A549 (cell line): ENCODE data around the gene CEP63. TPM values are rescaled to one million over a fixed set of nuclear protein-coding genes. Genes with fewer than 3 reads are reported as not detected.

Experiments
- ATAC-seq, 2 experiments: fragments of 200-7000 bp in 1 of 2; fragments of >200 bp in 1 of 2; cut with Nextera tagmentation in 1 of 2; cut with Tn5 transposase in 1 of 2; 3 replicates each; pipeline versions ENCODE4 v1.8.0 to v1.9.1; 2018 to 2020; ENCODE audit warnings: mild to moderate bottlenecking in 1 of 2, moderate library complexity in 1 of 2
- CTCF ChIA-PET: fragments of 300-600 bp; sonication (Branson Sonifier 250); formaldehyde crosslinking; extraction: SDS; loops from one replicate; lab custom pipeline; 2021; ENCODE audit warnings: antibody characterized with exemption, inconsistent platforms; lab: Yijun Ruan, JAX
- POLR2A ChIA-PET: fragments of 350-600 bp; formaldehyde crosslinking; extraction: SDS; loops from one replicate; lab custom pipeline; 2021; ENCODE audit warnings: antibody characterized with exemption, inconsistent platforms; lab: Yijun Ruan, JAX
- DNase-seq, 2 experiments: peaks; one replicate each; pipeline versions ENCODE4 v3.0.0 to v3.0.0-alpha.2; 2011 to 2016; ENCODE audit warnings: low read depth in 1 of 2, low spot score in 1 of 2
- FAIRE-seq: peaks from 2 replicates; lab custom pipeline; 2011; peaks lifted over from hg19 to GRCh38; lab: Jason Lieb, UNC
- H3K27ac ChIP-seq, 2 experiments: fragments of >200 bp; sonication (Bioruptor Twin); formaldehyde crosslinking; 3 replicates each; pipeline ENCODE4 v1.5.1; 2016 to 2017
- H3K4me1 ChIP-seq: fragments of >200 bp; sonication (Bioruptor Twin); formaldehyde crosslinking; 3 replicates; pipeline ENCODE4 v1.6.1; 2016
- H3K4me2 ChIP-seq: fragments of >200 bp; sonication (Bioruptor Twin); formaldehyde crosslinking; 3 replicates; pipeline ENCODE4 v1.6.1; 2016
- H3K4me3 ChIP-seq: fragments of >200 bp; sonication (Bioruptor Twin); formaldehyde crosslinking; 3 replicates; pipeline ENCODE4 v1.5.1; 2016
- H3K9me3 ChIP-seq: fragments of >200 bp; sonication (Bioruptor Twin); formaldehyde crosslinking; 3 replicates; pipeline ENCODE4 v1.6.1; 2016
- BHLHE40 ChIP-seq: IDR thresholded peaks from 2 replicates; pipeline ENCODE4 v1.6.1; 2012; ENCODE audit warnings: low read depth, low read length, inconsistent platforms
- CBX8 ChIP-seq: fragments of 200-600 bp; sonication (generic); IDR thresholded peaks from 2 replicates; pipeline ENCODE4 v1.6.1; 2016
- CHD4 ChIP-seq: fragments of 200-600 bp; sonication (generic); IDR thresholded peaks from 2 replicates; pipeline ENCODE4 v1.6.1; 2016; ENCODE audit warnings: antibody characterized with exemption, mild to moderate bottlenecking, borderline replicate concordance
- FOSB ChIP-seq: fragments of 250-450 bp; sonication (Bioruptor Pico); IDR thresholded peaks from 2 replicates; pipeline ENCODE4 v1.5.0; 2020; ENCODE audit warnings: mild to moderate bottlenecking, moderate library complexity
- FOSL2 ChIP-seq, 2 experiments: fragments of 450-650 bp in 1 of 2; fragments of >200 bp in 1 of 2; sonication (Bioruptor Twin) in 1 of 2; formaldehyde crosslinking; IDR thresholded peaks; 2 replicates each; pipeline versions ENCODE4 v1.5.0 to v1.6.1; 2016 to 2020; ENCODE audit warnings: mild to moderate bottlenecking in 1 of 2, moderate library complexity in 1 of 2
- GATA3 ChIP-seq: IDR thresholded peaks from 2 replicates; pipeline ENCODE4 v1.6.1; 2012; ENCODE audit warnings: borderline replicate concordance
- HEYL ChIP-seq: fragments of 250-450 bp; sonication (Bioruptor Pico); IDR thresholded peaks from 2 replicates; pipeline ENCODE4 v1.8.0; 2021; ENCODE audit warnings: mild to moderate bottlenecking, moderate library complexity
- HOXA7 ChIP-seq: fragments of 250-450 bp; sonication (Bioruptor Pico); IDR thresholded peaks from 2 replicates; pipeline ENCODE4 v1.5.0; 2020; ENCODE audit warnings: mild to moderate bottlenecking, moderate library complexity
- NFE2L2 ChIP-seq: fragments of 150-350 bp; conservative IDR thresholded peaks from 2 replicates; pipeline ENCODE4 v1.6.1; 2014; ENCODE audit warnings: low read length
- NPAS2 ChIP-seq: fragments of 250-450 bp; sonication (Bioruptor Pico); IDR thresholded peaks from 2 replicates; pipeline ENCODE4 v1.8.0; 2022; ENCODE audit warnings: mild to moderate bottlenecking, moderate library complexity, borderline replicate concordance
- POLR2A ChIP-seq: IDR thresholded peaks from 2 replicates; pipeline ENCODE4 v1.6.1; 2012; ENCODE audit warnings: mild to moderate bottlenecking, low read length
- RARB ChIP-seq: fragments of 250-450 bp; sonication (Bioruptor Pico); IDR thresholded peaks from 2 replicates; pipeline ENCODE4 v1.8.0; 2021; ENCODE audit warnings: mild to moderate bottlenecking, moderate library complexity
- RCOR1 ChIP-seq: fragments of 150-350 bp; IDR thresholded peaks from 2 replicates; pipeline ENCODE4 v1.6.1; 2014; ENCODE audit warnings: antibody characterized with exemption, low read length, low read depth
- USF2 ChIP-seq: fragments of 450-650 bp; IDR thresholded peaks from 2 replicates; pipeline ENCODE4 v1.6.1; 2014; ENCODE audit warnings: antibody characterized with exemption
- ZC3H11A ChIP-seq: fragments of 450-650 bp; IDR thresholded peaks from 2 replicates; pipeline ENCODE4 v1.6.1; 2014; ENCODE audit warnings: antibody characterized with exemption, mild to moderate bottlenecking
- ZNF302 ChIP-seq: fragments of 250-450 bp; sonication (Bioruptor Pico); IDR thresholded peaks from 2 replicates; pipeline ENCODE4 v1.9.0; 2021; ENCODE audit warnings: inconsistent platforms, mild to moderate bottlenecking, moderate library complexity
- WGBS: methylation state at CpG from one replicate; pipeline ENCODE4 v1.1.6; 2017; ENCODE audit errors: missing lambda C conversion rate; 5-methylcytosine and 5-hydroxymethylcytosine counted together
- polyA plus RNA-seq, 4 experiments: library from polyadenylated mRNA; depleted of rRNA in 3 of 4; stranded (reverse); fragments of >200 nt; fragmentation: RNase III in 1 of 4; extraction: RNeasy Plus Mini Kit Qiagen cat#74134 plus additional on column Dnase treatment in 1 of 4; gene quantifications; 2 replicates in 3 of 4; 3 replicates in 1 of 4; pipeline ENCODE4 v1.2.3, GENCODE V29; 2011 to 2017
- TF ChIP-seq, protein P1 (sequence below): fragments of 250-450 bp; sonication (Bioruptor Pico); IDR thresholded peaks from 2 replicates; pipeline ENCODE4 v1.5.0; 2021; ENCODE audit warnings: mild to moderate bottlenecking, moderate library complexity, borderline replicate concordance
- TF ChIP-seq, protein P2 (sequence below): fragments of >200 bp; sonication (Bioruptor Twin); formaldehyde crosslinking; IDR thresholded peaks from 3 replicates; pipeline ENCODE4 v1.5.1; 2016
- TF ChIP-seq, protein P3 (sequence below): fragments of >200 bp; sonication (Bioruptor Twin); formaldehyde crosslinking; IDR thresholded peaks from 2 replicates; pipeline ENCODE4 v1.6.1; 2016

CEP63 gene
- polyA plus RNA-seq, 2 of the 4 experiments (the other 2 are of a cell fraction): 17.4 to 24.0 TPM

DNA sequence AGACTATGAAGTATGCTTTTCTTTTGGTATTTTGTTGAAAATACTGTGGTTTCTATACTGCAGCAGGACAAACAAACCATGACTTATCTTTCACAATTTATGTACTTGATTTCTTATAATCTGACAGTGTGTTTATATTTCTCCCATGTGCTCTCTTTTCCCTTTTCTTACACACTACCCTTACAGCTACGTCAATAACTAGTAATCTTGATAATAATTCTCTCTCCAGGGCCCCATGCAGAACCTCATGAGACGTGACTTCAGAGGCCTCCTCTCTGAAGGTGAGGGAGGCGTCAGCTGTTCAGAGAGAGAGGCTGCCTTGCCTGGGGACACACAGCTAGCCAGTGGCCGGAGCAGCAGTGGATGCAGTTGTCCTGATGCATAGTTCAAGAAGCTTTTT is 129.1 kb downstream of the CEP63 start:
- ChIA-PET POLR2A (no interaction called here), CTCF (interaction anchor here (3.5 kb wide), 1 partner anchor 13 kb away, joined by 21 read pairs; no protein-coding TSS in a partner anchor)
- ATAC-seq (no peak), FAIRE-seq (no peak), DNase-seq (no peak)
- TF ChIP-seq CHD4: no peak
- TF ChIP-seq, protein P1, sequence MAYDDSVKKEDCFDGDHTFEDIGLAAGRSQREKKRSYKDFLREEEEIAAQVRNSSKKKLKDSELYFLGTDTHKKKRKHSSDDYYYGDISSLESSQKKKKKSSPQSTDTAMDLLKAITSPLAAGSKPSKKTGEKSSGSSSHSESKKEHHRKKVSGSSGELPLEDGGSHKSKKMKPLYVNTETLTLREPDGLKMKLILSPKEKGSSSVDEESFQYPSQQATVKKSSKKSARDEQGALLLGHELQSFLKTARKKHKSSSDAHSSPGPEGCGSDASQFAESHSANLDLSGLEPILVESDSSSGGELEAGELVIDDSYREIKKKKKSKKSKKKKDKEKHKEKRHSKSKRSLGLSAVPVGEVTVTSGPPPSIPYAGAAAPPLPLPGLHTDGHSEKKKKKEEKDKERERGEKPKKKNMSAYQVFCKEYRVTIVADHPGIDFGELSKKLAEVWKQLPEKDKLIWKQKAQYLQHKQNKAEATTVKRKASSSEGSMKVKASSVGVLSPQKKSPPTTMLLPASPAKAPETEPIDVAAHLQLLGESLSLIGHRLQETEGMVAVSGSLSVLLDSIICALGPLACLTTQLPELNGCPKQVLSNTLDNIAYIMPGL: no peak
- TF ChIP-seq, protein P2, sequence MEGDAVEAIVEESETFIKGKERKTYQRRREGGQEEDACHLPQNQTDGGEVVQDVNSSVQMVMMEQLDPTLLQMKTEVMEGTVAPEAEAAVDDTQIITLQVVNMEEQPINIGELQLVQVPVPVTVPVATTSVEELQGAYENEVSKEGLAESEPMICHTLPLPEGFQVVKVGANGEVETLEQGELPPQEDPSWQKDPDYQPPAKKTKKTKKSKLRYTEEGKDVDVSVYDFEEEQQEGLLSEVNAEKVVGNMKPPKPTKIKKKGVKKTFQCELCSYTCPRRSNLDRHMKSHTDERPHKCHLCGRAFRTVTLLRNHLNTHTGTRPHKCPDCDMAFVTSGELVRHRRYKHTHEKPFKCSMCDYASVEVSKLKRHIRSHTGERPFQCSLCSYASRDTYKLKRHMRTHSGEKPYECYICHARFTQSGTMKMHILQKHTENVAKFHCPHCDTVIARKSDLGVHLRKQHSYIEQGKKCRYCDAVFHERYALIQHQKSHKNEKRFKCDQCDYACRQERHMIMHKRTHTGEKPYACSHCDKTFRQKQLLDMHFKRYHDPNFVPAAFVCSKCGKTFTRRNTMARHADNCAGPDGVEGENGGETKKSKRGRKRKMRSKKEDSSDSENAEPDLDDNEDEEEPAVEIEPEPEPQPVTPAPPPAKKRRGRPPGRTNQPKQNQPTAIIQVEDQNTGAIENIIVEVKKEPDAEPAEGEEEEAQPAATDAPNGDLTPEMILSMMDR: no peak
- TF ChIP-seq HEYL (CRISPR knock-in tag): no peak
- TF ChIP-seq POLR2A: no peak
- TF ChIP-seq BHLHE40: no peak
- TF ChIP-seq CBX8: no peak
- H3K4me1 ChIP-seq: no peaks in the 10 kb centered on the region
- 54% methylated on average over 4 of the region's 4 CpGs for WGBS
- H3K9me3 ChIP-seq: no peaks in the 10 kb centered on the region
- H3K4me3 ChIP-seq: no peak overlapping the region
- H3K4me2 ChIP-seq: no peak overlapping the region
- H3K27ac ChIP-seq: no peak overlapping the region

- Histone ChIP-seq H3K4me1 (no peaks in the 10 kb centered on the region), H3K27ac (no peak overlapping the region), H3K4me3 (no peak overlapping the region), H3K9me3 (no peaks in the 10 kb centered on the region), H3K4me2 (no peak overlapping the region)
- FAIRE-seq (no peak), ATAC-seq (no peak)
- ChIA-PET CTCF (interaction anchor here (3.5 kb wide), 1 partner anchor 13 kb away, joined by 21 read pairs; no protein-coding TSS in a partner anchor), POLR2A (no interaction called here)
- 33% methylated on average over 5 of the region's 5 CpGs for WGBS
- TF ChIP-seq HOXA7 (CRISPR knock-in tag) (no peak), FOSL2 (IDR thresholded peaks at IDR 0.05) (no peak), FOSL2 (CRISPR knock-in tag; IDR thresholded peaks at IDR 0.05) (no peak), FOSB (no peak), USF2 (no peak), GATA3 (no peak), ZNF302 (CRISPR knock-in tag) (no peak), NFE2L2 (no peak), NPAS2 (CRISPR knock-in tag) (no peak), RARB (CRISPR knock-in tag) (no peak), RCOR1 (no peak), ZC3H11A (no peak)
- TF ChIP-seq, protein P1: no peak
- TF ChIP-seq, protein P3, sequence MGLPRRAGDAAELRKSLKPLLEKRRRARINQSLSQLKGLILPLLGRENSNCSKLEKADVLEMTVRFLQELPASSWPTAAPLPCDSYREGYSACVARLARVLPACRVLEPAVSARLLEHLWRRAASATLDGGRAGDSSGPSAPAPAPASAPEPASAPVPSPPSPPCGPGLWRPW: no peak
- TF ChIP-seq, all 56 proteins: peak for 0
- no peak for DNase-seq
Observed at GRCh38 chr3:134615743-134616142, 129.9 kb downstream of the CEP63 start.
